ENCODE results near the gene ARL2.

ARL2 gene

GRCh38 chr11:65058419-65059054 is 44.6 kb downstream of the ARL2 start, which contains the start of gene NAALADL1:
Gene NAALADL1, minus strand, starts transcription at chr11:65058553. Its CDS starts 32 bp downstream, at chr11:65058521.
- ChIA-PET CTCF (interaction anchor here (0.6 kb wide), 1 partner anchor 74 kb away, joined by 3 read pairs; no protein-coding TSS in a partner anchor), POLR2A (ENCODE audit: low non-redundant PET) (interaction anchor here (0.5 to 0.7 kb wide), 2 partner anchors 25 to 38 kb away, joined by 3 read pairs; no protein-coding TSS in a partner anchor)
- no peak for DNase-seq (ENCODE audit: low spot score)
- TF ChIP-seq CTCF (conservative IDR thresholded peaks at IDR 0.05; ENCODE audit: low read depth), result no peak
- H3K27ac ChIP-seq, result no peak within 1 kb of the TSS

- H3K27ac ChIP-seq, result no peak overlapping the region
- CTCF ChIA-PET, result no interaction called here
- no peak for DNase-seq (ENCODE audit: low spot score)
- no peak for TF ChIP-seq CTCF (conservative IDR thresholded peaks at IDR 0.05; ENCODE audit: low read depth)
- POLR2A ChIA-PET (ENCODE audit: low non-redundant PET), result no interaction called here
These were observed 45.6 kb downstream of the ARL2 start for GRCh38 chr11:65059523-65059922.

- no peak for TF ChIP-seq CTCF (conservative IDR thresholded peaks at IDR 0.05; ENCODE audit: low read depth)
- H3K27ac ChIP-seq, result no peak overlapping the region
- POLR2A ChIA-PET (ENCODE audit: low non-redundant PET), result no interaction called here
- DNase-seq (ENCODE audit: low spot score), result no peak
- CTCF ChIA-PET, result no interaction called here
These were observed 46.2 kb downstream of the ARL2 start for GRCh38 chr11:65059959-65060824.

GRCh38 chr11:65060913-65061408 is 47.0 kb downstream of the ARL2 start:
- no peak; the same call in 1 of the 2 replicates for TF ChIP-seq CTCF (conservative IDR thresholded peaks at IDR 0.05; ENCODE audit: low read depth)
- ChIA-PET POLR2A (ENCODE audit: low non-redundant PET) (no interaction called here), CTCF (no interaction called here)
- DNase-seq (ENCODE audit: low spot score), result no peak
- no peak overlapping the region for H3K27ac ChIP-seq

GRCh38 chr11:65063532-65063931 is 49.6 kb downstream of the ARL2 start:
- TF ChIP-seq CTCF (conservative IDR thresholded peaks at IDR 0.05; ENCODE audit: low read depth), result no peak
- no peak overlapping the region for H3K27ac ChIP-seq
- CTCF ChIA-PET, result interaction anchor here (0.6 kb wide), 1 partner anchor 15 kb away, joined by 4 read pairs; no protein-coding TSS in a partner anchor
- no peak for DNase-seq (ENCODE audit: low spot score)
- POLR2A ChIA-PET (ENCODE audit: low non-redundant PET), result no interaction called here

GRCh38 chr11:65064847-65065240 is 50.9 kb downstream of the ARL2 start:
- POLR2A ChIA-PET (ENCODE audit: low non-redundant PET), result no interaction called here
- no peak overlapping the region for H3K27ac ChIP-seq
- CTCF ChIA-PET, result no interaction called here
- DNase-seq (ENCODE audit: low spot score), result no peak
- no peak for TF ChIP-seq CTCF (conservative IDR thresholded peaks at IDR 0.05; ENCODE audit: low read depth)
